ENCODE measurements around the gene TVP23C. TPM values are rescaled to one million over a fixed set of nuclear protein-coding genes. Genes with fewer than 3 reads are reported as not detected.
"Not testable (repeated sequence)": the region's sequence is repeated elsewhere in the genome, so short reads cannot be mapped to it uniquely, and the experiment has no call there.

TVP23C gene
- total and polyA plus RNA-seq, 2 experiments from 2014 or later, result 10.4 to 31.7 TPM

- TF ChIP-seq CTCF (conservative IDR thresholded peaks at IDR 0.05; ENCODE audit: low read depth in 2 of 2), result peak in 1 of 2 experiments; percentile 35; a peak in 2 of 4 replicates
Observed at GRCh38 chr17:15573870-15574269, 10.6 kb upstream of the TVP23C start (continued).

- H2AFZ ChIP-seq; H3K9me3 Mint-ChIP-seq; H3K9me2 ChIP-seq (ENCODE audit: insufficient read depth); DNase-seq (ENCODE audit: low spot score); H3F3A ChIP-seq (replicated peaks; ENCODE audit: low read depth); H3K36me3 ChIP-seq (ENCODE audit: insufficient read depth); H3K27me3 ChIP-seq (ENCODE audit: insufficient read depth); H3K4me1 ChIP-seq (ENCODE audit: insufficient read depth); H3K27ac ChIP-seq (ENCODE audit: low read depth); H4K20me1 ChIP-seq (replicated peaks; ENCODE audit: insufficient read depth); H3K27me3 Mint-ChIP-seq (ENCODE audit: insufficient read depth, low read depth, poor library complexity): not testable (repeated sequence)
- Histone ChIP-seq H3K4me3 (peak overlapping the region; percentile 66), H3K79me2 (replicated peaks; ENCODE audit: insufficient read depth) (peaks cover 26% of the 10 kb centered on the region), H3K4me2 (peak overlapping the region; percentile 77)
- Mint-ChIP-seq H3K36me3 (ENCODE audit: low read depth) (peaks cover 13% of the 10 kb centered on the region; the same call in 2 of the 3 replicates), H3K27ac (peak overlapping the region; percentile 98; the same call in 1 of the 2 replicates), H3K4me3 (peak overlapping the region; percentile 96; the same call in 2 of the 3 replicates), H3K4me1 (peaks cover 17% of the 10 kb centered on the region)
- ATAC-seq, result peak; percentile 75
Observed at GRCh38 chr17:15562613-15563374, 489 bp downstream of the TVP23C start.

GRCh38 chr17:15561439-15561838 is 1.8 kb downstream of the TVP23C start:
- not testable (repeated sequence) for ATAC-seq; H3K9me2 ChIP-seq (ENCODE audit: insufficient read depth); H3K27me3 ChIP-seq (ENCODE audit: insufficient read depth); H3K36me3 ChIP-seq (ENCODE audit: insufficient read depth); H3K27ac Mint-ChIP-seq; H3K27me3 Mint-ChIP-seq (ENCODE audit: insufficient read depth, low read depth, poor library complexity); H3K4me3 Mint-ChIP-seq; H3F3A ChIP-seq (replicated peaks; ENCODE audit: low read depth); H3K4me3 ChIP-seq; H3K4me2 ChIP-seq; H3K27ac ChIP-seq (ENCODE audit: low read depth); DNase-seq (ENCODE audit: low spot score); H3K4me1 ChIP-seq (ENCODE audit: insufficient read depth); H4K20me1 ChIP-seq (replicated peaks; ENCODE audit: insufficient read depth); H3K9me3 Mint-ChIP-seq; H2AFZ ChIP-seq
- Mint-ChIP-seq H3K4me1 (peaks cover 17% of the 10 kb centered on the region), H3K36me3 (ENCODE audit: low read depth) (peaks cover 13% of the 10 kb centered on the region; the same call in 2 of the 3 replicates)
- peaks cover 26% of the 10 kb centered on the region for H3K79me2 ChIP-seq (replicated peaks; ENCODE audit: insufficient read depth)

- H3K27ac Mint-ChIP-seq; H3K36me3 ChIP-seq (ENCODE audit: insufficient read depth); H3K27me3 Mint-ChIP-seq (ENCODE audit: insufficient read depth, low read depth, poor library complexity); H3K27me3 ChIP-seq (ENCODE audit: insufficient read depth); H3K4me2 ChIP-seq; H3K9me2 ChIP-seq (ENCODE audit: insufficient read depth); H3K4me3 Mint-ChIP-seq; ATAC-seq; H3F3A ChIP-seq (replicated peaks; ENCODE audit: low read depth); H2AFZ ChIP-seq; H3K4me3 ChIP-seq; H4K20me1 ChIP-seq (replicated peaks; ENCODE audit: insufficient read depth); H3K4me1 ChIP-seq (ENCODE audit: insufficient read depth); H3K27ac ChIP-seq (ENCODE audit: low read depth); DNase-seq (ENCODE audit: low spot score); H3K9me3 Mint-ChIP-seq: not testable (repeated sequence)
- H3K36me3 Mint-ChIP-seq (ENCODE audit: low read depth), result peaks cover 20% of the 10 kb centered on the region; the same call in 2 of the 3 replicates
- peaks cover 13% of the 10 kb centered on the region for H3K4me1 Mint-ChIP-seq
- H3K79me2 ChIP-seq (replicated peaks; ENCODE audit: insufficient read depth), result peaks cover 26% of the 10 kb centered on the region
Observed at GRCh38 chr17:15558403-15559105, 4.7 kb downstream of the TVP23C start.

GRCh38 chr17:15557334-15557832 is 5.9 kb downstream of the TVP23C start:
- not testable (repeated sequence) for H3K9me3 Mint-ChIP-seq; DNase-seq (ENCODE audit: low spot score); H3K4me3 Mint-ChIP-seq; H3K27ac ChIP-seq (ENCODE audit: low read depth); H4K20me1 ChIP-seq (replicated peaks; ENCODE audit: insufficient read depth); H3F3A ChIP-seq (replicated peaks; ENCODE audit: low read depth); H3K4me1 ChIP-seq (ENCODE audit: insufficient read depth); H3K9me2 ChIP-seq (ENCODE audit: insufficient read depth); H2AFZ ChIP-seq; H3K27ac Mint-ChIP-seq; H3K4me2 ChIP-seq; H3K36me3 ChIP-seq (ENCODE audit: insufficient read depth); H3K4me3 ChIP-seq; H3K27me3 ChIP-seq (ENCODE audit: insufficient read depth); ATAC-seq; H3K27me3 Mint-ChIP-seq (ENCODE audit: insufficient read depth, low read depth, poor library complexity)
- peaks cover 26% of the 10 kb centered on the region for H3K79me2 ChIP-seq (replicated peaks; ENCODE audit: insufficient read depth)
- Mint-ChIP-seq H3K4me1 (peaks cover 13% of the 10 kb centered on the region), H3K36me3 (ENCODE audit: low read depth) (peaks cover 20% of the 10 kb centered on the region; the same call in 2 of the 3 replicates)
